ENCODE measurements around the gene NOL7. TPM values are rescaled to one million over a fixed set of nuclear protein-coding genes. Genes with fewer than 3 reads are reported as not detected.

NOL7 gene
- total and polyA plus RNA-seq, 10 donors: 44.6 to 73.6 (median 54.0) TPM

- Histone ChIP-seq H3K36me3 (no peaks in the 10 kb centered on the region), H3K27ac (peak overlapping the region in 4 of 8 donors; percentile 7 to 49 (median 18)), H3K4me3 (no peak overlapping the region), H3K4me1 (peaks cover 5 to 97% (median 58%) of the 10 kb centered on the region in 6 donors), H3K9me3 (peaks cover 0 to 7% (median 0%) of the 10 kb centered on the region in 8 donors), H3K27me3 (replicated peaks in 1 of 7) (no peaks in the 10 kb centered on the region)
- intact Hi-C loops (cut with DNase I; ENCODE audit: low total_unique reads): no loop called here
- TF ChIP-seq CTCF (IDR thresholded peaks at IDR 0.05 in 8 of 11, conservative IDR thresholded peaks at IDR 0.05 in 3 of 11): no peak
- no peak for TF ChIP-seq POLR2AphosphoS5 (IDR thresholded peaks at IDR 0.05)
- no peak for DNase-seq
- WGBS, 5 donors: 83 to 93% (median 88%) methylated on average over 8 of the region's 8 CpGs
Observed at GRCh38 chr6:13666194-13667105, 51.3 kb downstream of the NOL7 start.

GRCh38 chr6:13667655-13668054, 52.5 kb downstream of the NOL7 start:
- H3K36me3 ChIP-seq: no peaks in the 10 kb centered on the region
- peaks cover 5 to 97% (median 59%) of the 10 kb centered on the region in 6 donors for H3K4me1 ChIP-seq
- no peak overlapping the region for H3K27ac ChIP-seq
- intact Hi-C loops (cut with DNase I; ENCODE audit: low total_unique reads): no loop called here
- DNase-seq: no peak
- H3K9me3 ChIP-seq: peaks cover 0 to 7% (median 0%) of the 10 kb centered on the region in 8 donors
- H3K27me3 ChIP-seq (replicated peaks in 1 of 7): no peaks in the 10 kb centered on the region
- TF ChIP-seq POLR2AphosphoS5 (IDR thresholded peaks at IDR 0.05) (no peak), POLR2A (IDR thresholded peaks at IDR 0.05) (no peak), CTCF (IDR thresholded peaks at IDR 0.05 in 8 of 11, conservative IDR thresholded peaks at IDR 0.05 in 3 of 11) (no peak)
- H3K4me3 ChIP-seq: no peak overlapping the region
- WGBS, 5 donors: 69 to 88% (median 79%) methylated on average over 2 of the region's 2 CpGs

GRCh38 chr6:13668291-13668928, 53.3 kb downstream of the NOL7 start:
- no peak for DNase-seq
- Histone ChIP-seq H3K27me3 (replicated peaks in 1 of 7) (no peaks in the 10 kb centered on the region), H3K4me1 (peaks cover 5 to 97% (median 56%) of the 10 kb centered on the region in 6 donors), H3K27ac (peak overlapping the region in 1 of 8 donors; percentile 17), H3K9me3 (peaks cover 0 to 7% (median 0%) of the 10 kb centered on the region in 8 donors), H3K36me3 (no peaks in the 10 kb centered on the region), H3K4me3 (no peak overlapping the region)
- 50 to 69% (median 51%) methylated on average over 2 of the region's 2 CpGs for WGBS, 5 donors
- intact Hi-C loops (cut with DNase I; ENCODE audit: low total_unique reads): no loop called here
- TF ChIP-seq CTCF (IDR thresholded peaks at IDR 0.05 in 8 of 11, conservative IDR thresholded peaks at IDR 0.05 in 3 of 11) (no peak), POLR2AphosphoS5 (IDR thresholded peaks at IDR 0.05) (no peak), POLR2A (IDR thresholded peaks at IDR 0.05) (no peak)

- H3K9me3 ChIP-seq: peaks cover 0 to 10% (median 0%) of the 10 kb centered on the region in 8 donors
- WGBS, 5 donors: 86 to 94% (median 93%) methylated on average over 5 of the region's 5 CpGs
- no peaks in the 10 kb centered on the region for H3K36me3 ChIP-seq
- H3K4me1 ChIP-seq: peaks cover 5 to 96% (median 49%) of the 10 kb centered on the region in 6 donors
- DNase-seq: no peak
- H3K27me3 ChIP-seq (replicated peaks in 1 of 7): no peaks in the 10 kb centered on the region
- intact Hi-C loops (cut with DNase I; ENCODE audit: low total_unique reads): no loop called here
- H3K27ac ChIP-seq: no peak overlapping the region
- TF ChIP-seq POLR2A (IDR thresholded peaks at IDR 0.05) (no peak), CTCF (IDR thresholded peaks at IDR 0.05 in 8 of 11, conservative IDR thresholded peaks at IDR 0.05 in 3 of 11) (no peak), POLR2AphosphoS5 (IDR thresholded peaks at IDR 0.05) (no peak)
- H3K4me3 ChIP-seq: no peak overlapping the region
Observed at GRCh38 chr6:13669476-13669875, 54.3 kb downstream of the NOL7 start.

All from spleen (tissue), 11 donors.